HCT116 (cell line): ENCODE results near the gene LYRM4. TPM values are rescaled to one million over a fixed set of nuclear protein-coding genes. Genes with fewer than 3 reads are reported as not detected.

Source experiments
- ATAC-seq: fragments of 200-7000 bp; cut with Tn5 transposase; 2 replicates; pipeline ENCODE4 v1.9.1; 2020; ENCODE audit warnings: mild to moderate bottlenecking, moderate library complexity
- BruUV-seq: library from RNA; stranded (reverse); fragments of 400-500 nt; replicated peaks from 2 replicates; lab custom pipeline; 2021; lab: Mats Ljungman, UMichigan
- CTCF ChIA-PET: fragments of 300-600 bp; sonication (Branson Sonifier 250); formaldehyde crosslinking; loops from one replicate; lab custom pipeline; 2021; ENCODE audit warnings: antibody characterized with exemption; lab: Charles Lee
- POLR2A ChIA-PET: fragments of 300-600, 350-600 bp; sonication (Branson Sonifier 250); formaldehyde crosslinking; loops from one replicate; lab custom pipeline; 2021; ENCODE audit warnings: antibody characterized with exemption; lab: Charles Lee
- RAD21 ChIA-PET, 2 experiments: fragments of 300-600 bp; sonication (Branson Sonifier 250); formaldehyde crosslinking; loops; one replicate each; lab custom pipeline; 2023; ENCODE audit warnings: low total read pairs in 2 of 2; ENCODE audit not compliant: uncharacterized antibody in 2 of 2, unreplicated experiment in 2 of 2, low non-redundant PET in 1 of 2; lab: Charles Lee
- DNase-seq: peaks from one replicate; pipeline ENCODE4 v3.0.0-alpha.2; 2010; ENCODE audit warnings: low read depth, low spot score
- H2AFZ ChIP-seq: fragments of 200-600 bp; shearing (Covaris generic), sonication (generic); 2 replicates; pipeline ENCODE4 v1.6.1; 2017; ENCODE audit warnings: low read depth, mixed run types, mixed read lengths, antibody characterized with exemption, low read length; ENCODE audit not compliant: poor library complexity, severe bottlenecking
- H3K27ac ChIP-seq: 2 replicates; pipeline ENCODE4 v1.5.1; 2012; ENCODE audit warnings: low read depth, low read length
- H3K27me3 ChIP-seq: fragments of 200-600 bp; sonication (generic); 2 replicates; pipeline ENCODE4 v1.6.1; 2016; ENCODE audit warnings: mixed run types, low read length, mixed read lengths; ENCODE audit not compliant: insufficient read depth
- H3K36me3 ChIP-seq, 2 experiments: fragments of 200-500 bp in 1 of 2; fragments of 200-600 bp in 1 of 2; sonication (Bioruptor generic) in 1 of 2; sonication (generic) in 1 of 2; 2 replicates each; pipeline versions ENCODE4 v1.5.1 to v1.6.1; 2014 to 2016; ENCODE audit warnings: low read length in 2 of 2, inconsistent platforms in 1 of 2, mixed read lengths in 1 of 2, mixed run types in 1 of 2; ENCODE audit not compliant: insufficient read depth in 2 of 2, control insufficient read depth in 1 of 2
- H3K4me1 ChIP-seq, 2 experiments: fragments of 200-600 bp in 1 of 2; sonication (generic) in 1 of 2; 2 replicates each; pipeline versions ENCODE4 v1.5.1 to v1.6.1; 2012 to 2017; ENCODE audit warnings: low read length in 2 of 2, inconsistent platforms in 1 of 2, mild to moderate bottlenecking in 1 of 2, mixed read lengths in 1 of 2, mixed run types in 1 of 2, moderate library complexity in 1 of 2; ENCODE audit not compliant: insufficient read depth in 2 of 2, control insufficient read depth in 1 of 2
- H3K4me2 ChIP-seq: fragments of 200-600 bp; sonication (generic); 2 replicates; pipeline ENCODE4 v1.6.1; 2017; ENCODE audit warnings: mixed run types, low read length, mixed read lengths
- H3K4me3 ChIP-seq, 2 experiments: fragments of 200-600 bp in 1 of 2; sonication (generic) in 1 of 2; replicated peaks in 1 of 2; 2 replicates each; pipeline ENCODE4 v1.5.1; 2011 to 2016; ENCODE audit warnings: low read length in 2 of 2, control low read depth in 1 of 2, low read depth in 1 of 2, mild to moderate bottlenecking in 1 of 2, mixed read lengths in 1 of 2, mixed run types in 1 of 2
- H3K79me2 ChIP-seq: fragments of 200-600 bp; sonication (generic); 2 replicates; pipeline ENCODE4 v1.6.1; 2017; ENCODE audit warnings: mild to moderate bottlenecking, mixed run types, low read length, moderate library complexity, mixed read lengths; ENCODE audit not compliant: insufficient read depth
- H3K9ac ChIP-seq: fragments of 200-600 bp; sonication (generic); 2 replicates; pipeline ENCODE4 v1.6.1; 2016; ENCODE audit warnings: low read length, mixed read lengths
- H3K9me2 ChIP-seq: fragments of 200-600 bp; sonication (generic), shearing (Covaris generic); 2 replicates; pipeline ENCODE4 v1.6.1; 2017; ENCODE audit warnings: mixed run types, mild to moderate bottlenecking, moderate library complexity; ENCODE audit not compliant: insufficient read depth
- H3K9me3 ChIP-seq, 2 experiments: fragments of 200-500 bp in 1 of 2; fragments of 200-600 bp in 1 of 2; sonication (Bioruptor generic) in 1 of 2; sonication (generic) in 1 of 2; 2 replicates each; pipeline ENCODE4 v1.6.1; 2014 to 2017; ENCODE audit warnings: low read length in 2 of 2, mixed read lengths in 2 of 2, inconsistent platforms in 1 of 2, low read depth in 1 of 2, mild to moderate bottlenecking in 1 of 2, mixed run types in 1 of 2, moderate library complexity in 1 of 2; ENCODE audit not compliant: control insufficient read depth in 1 of 2, insufficient read depth in 1 of 2
- H4K20me1 ChIP-seq: fragments of 200-600 bp; sonication (generic), shearing (Covaris generic); 2 replicates; pipeline ENCODE4 v1.6.1; 2017; ENCODE audit warnings: mixed run types, mild to moderate bottlenecking, moderate library complexity; ENCODE audit not compliant: insufficient read depth
- ATF3 ChIP-seq: IDR thresholded peaks from 2 replicates; pipeline ENCODE4 v1.6.1; 2012
- CBX3 ChIP-seq: IDR thresholded peaks from 2 replicates; pipeline ENCODE4 v1.6.1; 2012; ENCODE audit warnings: low read depth
- CEBPB ChIP-seq: IDR thresholded peaks from 2 replicates; pipeline ENCODE4 v1.6.1; 2012; ENCODE audit warnings: low read depth
- CTCF ChIP-seq, 3 experiments: fragments of 200-600 bp in 1 of 3; sonication (generic) in 1 of 3; IDR thresholded peaks in 2 of 3; conservative IDR thresholded peaks in 1 of 3; 2 replicates each; pipeline ENCODE4 v1.5.1; 2012 to 2017; ENCODE audit warnings: low read depth in 2 of 3, low read length in 2 of 3, antibody characterized with exemption in 1 of 3, borderline replicate concordance in 1 of 3, control low read depth in 1 of 3, mild to moderate bottlenecking in 1 of 3, mixed read lengths in 1 of 3, mixed run types in 1 of 3, moderate library complexity in 1 of 3; ENCODE audit not compliant: insufficient read depth in 1 of 3
- EZH2 ChIP-seq: fragments of 200-600 bp; sonication (generic); IDR thresholded peaks from 2 replicates; pipeline ENCODE4 v1.6.1; 2017; ENCODE audit warnings: antibody characterized with exemption, mixed run types
- EZH2phosphoT487 ChIP-seq: fragments of 200-600 bp; IDR thresholded peaks from 2 replicates; pipeline ENCODE4 v1.6.1; 2018; ENCODE audit warnings: antibody characterized with exemption, borderline replicate concordance
- FOSL1 ChIP-seq: IDR thresholded peaks from 2 replicates; pipeline ENCODE4 v1.6.1; 2012; ENCODE audit warnings: low read depth
- JUND ChIP-seq: IDR thresholded peaks from 2 replicates; pipeline ENCODE4 v1.6.1; 2012
- POLR2A ChIP-seq: IDR thresholded peaks from 2 replicates; pipeline ENCODE4 v1.7.0; 2011; ENCODE audit warnings: borderline replicate concordance; ENCODE audit not compliant: insufficient read depth, insufficient read length; ENCODE audit errors: extremely low read depth
- POLR2AphosphoS5 ChIP-seq: IDR thresholded peaks from 2 replicates; pipeline ENCODE4 v1.6.1; 2011; ENCODE audit warnings: mild to moderate bottlenecking, low read depth, low read length, moderate library complexity
- RAD21 ChIP-seq: IDR thresholded peaks from 2 replicates; pipeline ENCODE4 v1.6.1; 2012; ENCODE audit warnings: low read depth, mild to moderate bottlenecking
- REST ChIP-seq: IDR thresholded peaks from 2 replicates; pipeline ENCODE4 v1.6.1; 2012; ENCODE audit warnings: low read depth
- SIN3A ChIP-seq: IDR thresholded peaks from 2 replicates; pipeline ENCODE4 v1.6.1; 2012; ENCODE audit warnings: low read depth
- TCF7L2 ChIP-seq: IDR thresholded peaks from 2 replicates; pipeline ENCODE4 v1.7.0; 2011; ENCODE audit warnings: borderline replicate concordance, inconsistent platforms; ENCODE audit not compliant: insufficient read depth, insufficient read length; ENCODE audit errors: extremely low read depth
- ZFX ChIP-seq: fragments of 450-650 bp; IDR thresholded peaks from 2 replicates; pipeline ENCODE4 v1.6.1; 2017
- ZNF274 ChIP-seq: fragments of 200-500 bp; sonication (Bioruptor generic); IDR thresholded peaks from 2 replicates; pipeline ENCODE4 v1.6.1; 2014; ENCODE audit warnings: mild to moderate bottlenecking, low read depth, low read length, inconsistent platforms
- intact Hi-C: fragments of 100-400 bp; cut with micrococcal nuclease; formaldehyde crosslinking; loops from 2 replicates; pipeline ENCODE4 v1.10.0; 2022
- total RNA-seq: library from RNA; stranded (reverse); gene quantifications from one replicate; pipeline ENCODE4 v1.2.1, GENCODE V29; 2021; ENCODE audit not compliant: unreplicated experiment

Gene LYRM4
- total RNA-seq, 1 experiment from 2014 or later: 30.1 TPM

DNA sequence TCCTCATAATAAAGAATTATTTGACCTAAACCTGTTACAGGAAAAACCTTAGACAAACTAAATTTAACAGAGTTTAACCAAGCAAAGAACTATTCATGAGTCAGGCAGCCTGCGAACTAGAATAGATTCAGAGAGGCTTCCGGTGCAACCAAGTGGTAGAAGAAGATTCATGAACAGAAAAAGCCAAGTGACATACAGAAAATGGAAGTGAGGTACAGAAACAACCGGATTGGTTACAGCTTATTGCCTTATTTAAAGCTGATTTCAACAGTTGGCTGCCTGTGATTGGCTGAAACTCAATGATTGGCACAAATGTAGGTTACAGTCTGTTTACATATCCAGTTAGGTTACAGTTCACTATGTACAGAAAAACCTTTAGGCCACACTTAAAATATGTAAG, 165.5 kb downstream of the LYRM4 start:
- no peak overlapping the region for H3K4me3 ChIP-seq
- H3K9me3 ChIP-seq: no peaks in the 10 kb centered on the region
- H3K4me1 ChIP-seq: peaks cover 0 to 8% of the 10 kb centered on the region in 2 experiments; a peak in 2 of 4 replicates
- H3K9me2 ChIP-seq: no peaks in the 10 kb centered on the region
- H3K79me2 ChIP-seq: no peaks in the 10 kb centered on the region
- ChIA-PET POLR2A (no interaction called here), RAD21 (no interaction called here), CTCF (no interaction called here)
- no peak overlapping the region for H3K9ac ChIP-seq
- intact Hi-C loops: no loop called here
- no peak overlapping the region for H2AFZ ChIP-seq
- DNase-seq: no peak
- BruUV-seq: no TSS peak
- no peaks in the 10 kb centered on the region for H4K20me1 ChIP-seq
- H3K27ac ChIP-seq: no peak overlapping the region
- no peaks in the 10 kb centered on the region for H3K36me3 ChIP-seq
- no peak overlapping the region for H3K4me2 ChIP-seq
- H3K27me3 ChIP-seq: no peaks in the 10 kb centered on the region
- TF ChIP-seq ATF3 (no peak), EZH2 (no peak), POLR2AphosphoS5 (no peak)
- no peak for ATAC-seq

DNA sequence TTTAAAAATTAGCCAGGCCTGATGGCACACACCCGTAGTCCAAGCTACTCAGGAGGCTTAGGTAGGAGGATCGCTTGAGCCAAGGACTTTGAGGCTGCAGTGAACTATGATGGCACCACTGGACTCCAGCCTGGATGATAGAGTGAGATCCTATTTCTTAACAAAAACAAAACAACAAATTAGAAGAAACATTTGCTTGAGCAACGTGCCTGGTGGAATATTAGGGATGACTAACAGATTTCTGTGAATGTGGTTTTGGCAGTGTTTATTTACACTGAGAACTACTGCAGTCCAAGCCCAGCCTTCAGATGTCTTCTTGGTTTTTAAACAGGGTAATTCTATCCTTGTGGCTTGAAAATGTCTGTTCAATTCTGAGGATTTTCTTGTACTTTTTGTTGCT, 166.4 kb downstream of the LYRM4 start:
- Histone ChIP-seq H3K27me3 (no peaks in the 10 kb centered on the region), H3K79me2 (no peaks in the 10 kb centered on the region), H3K36me3 (no peaks in the 10 kb centered on the region), H2AFZ (no peak overlapping the region), H3K4me2 (no peak overlapping the region), H3K4me3 (no peak overlapping the region), H3K9ac (no peak overlapping the region), H3K9me2 (no peaks in the 10 kb centered on the region), H4K20me1 (no peaks in the 10 kb centered on the region), H3K9me3 (no peaks in the 10 kb centered on the region), H3K4me1 (peaks cover 0 to 1% of the 10 kb centered on the region in 2 experiments; a peak in 2 of 4 replicates), H3K27ac (no peak overlapping the region)
- no TSS peak for BruUV-seq
- no peak for DNase-seq
- CTCF ChIA-PET: no interaction called here
- ATAC-seq: no peak
- RAD21 ChIA-PET: no interaction called here
- POLR2A ChIA-PET: no interaction called here
- intact Hi-C loops: no loop called here
- TF ChIP-seq SIN3A (no peak), ATF3 (no peak), FOSL1 (no peak), CBX3 (no peak), TCF7L2 (no peak), RAD21 (no peak), ZFX (no peak), ZNF274 (no peak), POLR2A (no peak), JUND (no peak), REST (no peak), POLR2AphosphoS5 (no peak), EZH2phosphoT487 (no peak), CTCF (IDR thresholded peaks at IDR 0.05 in 2 of 3, conservative IDR thresholded peaks at IDR 0.05 in 1 of 3; ENCODE audit: borderline replicate concordance in 1 of 3, insufficient read depth in 1 of 3, low read depth in 2 of 3, low read length in 2 of 3) (no peak), CEBPB (no peak)
